GM12878 (cell line): ENCODE results near the gene CTNNA3. TPM values are rescaled to one million over a fixed set of nuclear protein-coding genes. Genes with fewer than 3 reads are reported as not detected.

Experiments used
- ATAC-seq: fragments of 200-7000 bp; cut with Tn5 transposase; 3 replicates; pipeline ENCODE4 v1.9.1; 2020; ENCODE audit warnings: mild to moderate bottlenecking, moderate library complexity
- BruUV-seq: library from RNA; stranded (reverse); fragments of 400-500 nt; replicated peaks from 2 replicates; lab custom pipeline; 2021; lab: Mats Ljungman, UMichigan
- CTCF ChIA-PET: fragments of 300-600 bp; sonication (Branson Sonifier 250); formaldehyde crosslinking; extraction: SDS; loops from one replicate; lab custom pipeline; 2021; ENCODE audit warnings: inconsistent platforms; lab: Yijun Ruan, JAX
- POLR2A ChIA-PET: fragments of 350-600 bp; formaldehyde crosslinking; extraction: SDS; loops from one replicate; lab custom pipeline; 2021; ENCODE audit warnings: inconsistent platforms; lab: Charles Lee
- RAD21 ChIA-PET: fragments of 300-600 bp; sonication (Branson Sonifier 250); formaldehyde crosslinking; loops from one replicate; lab custom pipeline; 2023; ENCODE audit warnings: antibody characterized with exemption; ENCODE audit not compliant: unreplicated experiment; lab: Charles Lee
- SMC1A ChIA-PET: fragments of 300-600 bp; sonication (Branson Sonifier 250); formaldehyde crosslinking; loops from one replicate; lab custom pipeline; 2023; ENCODE audit not compliant: unreplicated experiment, uncharacterized antibody; lab: Charles Lee
- DNase-seq: peaks from one replicate; pipeline ENCODE4 v3.0.0-alpha.2; 2011; ENCODE audit warnings: low read depth, low spot score
- FAIRE-seq: peaks from 3 replicates; lab custom pipeline; 2011; peaks lifted over from hg19 to GRCh38; lab: Jason Lieb, UNC
- H2AFZ ChIP-seq: 2 replicates; pipeline ENCODE4 v1.6.0; 2011; ENCODE audit warnings: low read depth, low read length, control low read depth; ENCODE audit not compliant: control insufficient read depth
- H3K27ac ChIP-seq: 2 replicates; pipeline ENCODE4 v1.5.1; 2011; ENCODE audit warnings: control low read depth; ENCODE audit not compliant: control insufficient read depth, insufficient read depth
- H3K27me3 ChIP-seq, 2 experiments: replicated peaks in 1 of 2; 2 replicates each; pipeline versions ENCODE4 v1.6.0 to v1.6.1; 2011; ENCODE audit warnings: low read length in 1 of 2; ENCODE audit not compliant: control insufficient read depth in 2 of 2, insufficient read depth in 2 of 2
- H3K36me3 ChIP-seq, 2 experiments: 2 replicates each; pipeline ENCODE4 v1.5.1; 2011; ENCODE audit warnings: low read length in 1 of 2; ENCODE audit not compliant: control insufficient read depth in 2 of 2, insufficient read depth in 2 of 2
- H3K4me1 ChIP-seq: 2 replicates; pipeline ENCODE4 v1.6.1; 2011; ENCODE audit warnings: mild to moderate bottlenecking, low read length, moderate library complexity, mixed read lengths; ENCODE audit not compliant: control insufficient read depth, insufficient read depth
- H3K4me2 ChIP-seq: 2 replicates; pipeline ENCODE4 v1.6.0; 2011; ENCODE audit warnings: control low read depth; ENCODE audit not compliant: control insufficient read depth, insufficient read depth
- H3K4me3 ChIP-seq: fragments of 200-600 bp; sonication (generic); 2 replicates; pipeline ENCODE4 v1.5.1; 2016
- H3K79me2 ChIP-seq: 2 replicates; pipeline ENCODE4 v1.6.0; 2011; ENCODE audit warnings: low read length; ENCODE audit not compliant: control insufficient read depth, insufficient read depth
- H3K9ac ChIP-seq: 2 replicates; pipeline ENCODE4 v1.8.0; 2011; ENCODE audit warnings: low read length, control low read depth, mixed read lengths; ENCODE audit not compliant: control insufficient read depth, insufficient read depth
- H3K9me3 ChIP-seq: replicated peaks from 3 replicates; pipeline ENCODE4 v1.5.1; 2011; ENCODE audit warnings: mild to moderate bottlenecking, low read length; ENCODE audit not compliant: control insufficient read depth, insufficient read depth
- H4K20me1 ChIP-seq: 2 replicates; pipeline ENCODE4 v1.6.0; 2011; ENCODE audit not compliant: control insufficient read depth, insufficient read depth
- CBFB ChIP-seq: IDR thresholded peaks from 2 replicates; pipeline ENCODE4 v1.6.1; 2016; ENCODE audit warnings: antibody characterized with exemption, low read depth
- DPF2 ChIP-seq: fragments of 450-650 bp; IDR thresholded peaks from 2 replicates; pipeline ENCODE4 v1.6.1; 2017; ENCODE audit warnings: mild to moderate bottlenecking
- HCFC1 ChIP-seq: fragments of 150-350 bp; IDR thresholded peaks from 2 replicates; pipeline ENCODE4 v1.6.1; 2014; ENCODE audit warnings: low read length
- HSF1 ChIP-seq: fragments of 150-350 bp; IDR thresholded peaks from 2 replicates; pipeline ENCODE4 v1.6.1; 2014; ENCODE audit warnings: mild to moderate bottlenecking, low read depth, low read length
- IRF5 ChIP-seq: fragments of 450-650 bp; IDR thresholded peaks from 2 replicates; pipeline ENCODE4 v1.6.1; 2017; ENCODE audit warnings: borderline replicate concordance
- MTA2 ChIP-seq: fragments of 450-650 bp; IDR thresholded peaks from 2 replicates; pipeline ENCODE4 v1.6.1; 2016; ENCODE audit warnings: low read depth, mild to moderate bottlenecking, moderate library complexity
- MYB ChIP-seq: fragments of 150-350 bp; IDR thresholded peaks from 2 replicates; pipeline ENCODE4 v1.6.1; 2014; ENCODE audit warnings: mild to moderate bottlenecking, low read depth, low read length, borderline replicate concordance
- PKNOX1 ChIP-seq: fragments of 450-650 bp; IDR thresholded peaks from 2 replicates; pipeline ENCODE4 v1.6.1; 2016; ENCODE audit warnings: mild to moderate bottlenecking
- PML ChIP-seq: IDR thresholded peaks from 2 replicates; pipeline ENCODE4 v1.6.1; 2012; ENCODE audit warnings: low read length, inconsistent platforms
- SIN3A ChIP-seq: IDR thresholded peaks from 2 replicates; pipeline ENCODE4 v1.6.1; 2012; ENCODE audit warnings: low read depth, low read length, improper control_type of control experiment
- STAT1 ChIP-seq: fragments of 450-650 bp; conservative IDR thresholded peaks from 2 replicates; pipeline ENCODE4 v1.6.1; 2014; ENCODE audit warnings: antibody characterized with exemption, mild to moderate bottlenecking
- YBX1 ChIP-seq: fragments of 450-650 bp; IDR thresholded peaks from 2 replicates; pipeline ENCODE4 v1.6.1; 2016; ENCODE audit warnings: antibody characterized with exemption
- ZBTB4 ChIP-seq: fragments of 450-650 bp; formaldehyde crosslinking; IDR thresholded peaks from 2 replicates; pipeline ENCODE4 v1.4.0; 2022; ENCODE audit warnings: mild to moderate bottlenecking, moderate library complexity
- ZNF687 ChIP-seq: fragments of 450-650 bp; IDR thresholded peaks from 2 replicates; pipeline ENCODE4 v1.6.1; 2017; ENCODE audit warnings: mild to moderate bottlenecking, moderate library complexity
- WGBS: methylation state at CpG from one replicate; pipeline ENCODE4 v1.1.6; 2016; ENCODE audit warnings: low lambda C conversion rate; ENCODE audit not compliant: insufficient replicate concordance, insufficient coverage; ENCODE audit errors: missing lambda C conversion rate; 5-methylcytosine and 5-hydroxymethylcytosine counted together
- in situ Hi-C: fragments of 300-500 bp; cut with MboI; formaldehyde crosslinking; loops from 9 replicates; pipeline ENCODE4 v1.14.3; 2018; ENCODE audit warnings: mixed read lengths
- intact Hi-C: fragments of 100-400 bp; cut with micrococcal nuclease; formaldehyde crosslinking; loops from one replicate; pipeline ENCODE4 v1.14.2; 2022; ENCODE audit not compliant: unreplicated experiment
- polyA plus RNA-seq, 11 experiments: library from polyadenylated mRNA; depleted of rRNA in 4 of 11; unstranded in 6 of 11; stranded (reverse) in 5 of 11; fragments of >200 nt; fragmentation: Nextera tagmentation in 4 of 11; fragmentation: Illumina TruSeq in 1 of 11; extraction: Ambion mirVana in 4 of 11; extraction: Trizol in 1 of 11; gene quantifications; 1 replicate in 1 of 11; 2 replicates in 10 of 11; pipeline versions ENCODE4 v1.2.1 to v1.2.3, GENCODE V29; 2011 to 2016; ENCODE audit warnings: inconsistent platforms in 2 of 11, missing spikeins in 2 of 11, low read depth in 1 of 11
- total RNA-seq, 4 experiments: library from RNA; depleted of rRNA in 3 of 4; stranded (reverse); fragments of >200 nt in 3 of 4; fragmentation: Illumina TruSeq in 1 of 4; extraction: Trizol in 1 of 4; gene quantifications; 2 replicates each; pipeline versions ENCODE4 v1.2.1 to v1.2.3, GENCODE V29; 2013 to 2021

Gene CTNNA3
- total and polyA plus RNA-seq, 10 of the 15 experiments (the other 5 are each of a cell fraction or from before 2014, with no cell fraction given), result under 0.01 to 4.5 (median 0.22) TPM; not detected in 2

- 0% methylated on average over 1 of the region's 1 CpG for WGBS
- ChIA-PET SMC1A (interaction anchor here (0.8 to 1.7 kb wide), 6 partner anchors 14 to 58 kb away, joined by 3 to 9 read pairs (median 3); no protein-coding TSS in a partner anchor), RAD21 (no interaction called here), POLR2A (interaction anchor here (1.1 kb wide), 1 partner anchor 22 kb away, joined by 3 read pairs; no protein-coding TSS in a partner anchor), CTCF (interaction anchor here (1.1 to 1.4 kb wide), 3 partner anchors 20 to 97 kb away, joined by 3 read pairs; no protein-coding TSS in a partner anchor)
- Histone ChIP-seq H2AFZ (no peak overlapping the region), H3K4me3 (no peak overlapping the region), H3K4me1 (no peaks in the 10 kb centered on the region), H3K36me3 (no peaks in the 10 kb centered on the region), H3K4me2 (no peak overlapping the region), H3K27ac (no peak overlapping the region), H3K27me3 (no peaks in the 10 kb centered on the region), H4K20me1 (no peaks in the 10 kb centered on the region), H3K9me3 (no peaks in the 10 kb centered on the region), H3K9ac (no peak overlapping the region), H3K79me2 (no peaks in the 10 kb centered on the region)
- in situ Hi-C loops (no loop called here), intact Hi-C loops (no loop called here)
- DNase-seq, result no peak
- BruUV-seq, result no TSS peak
- ATAC-seq, result no peak
- FAIRE-seq, result no peak
- TF ChIP-seq MTA2 (no peak), MYB (no peak), YBX1 (no peak), HCFC1 (no peak), CBFB (no peak), ZBTB4 (CRISPR knock-in tag) (no peak), HSF1 (no peak), SIN3A (no peak), DPF2 (no peak), PKNOX1 (no peak), PML (no peak), STAT1 (no peak), ZNF687 (no peak), IRF5 (no peak)
Observed at GRCh38 chr10:66833861-66834260, 862.1 kb downstream of the CTNNA3 start.
